ENCODE results near the gene VSTM2B.

Gene VSTM2B

DNA sequence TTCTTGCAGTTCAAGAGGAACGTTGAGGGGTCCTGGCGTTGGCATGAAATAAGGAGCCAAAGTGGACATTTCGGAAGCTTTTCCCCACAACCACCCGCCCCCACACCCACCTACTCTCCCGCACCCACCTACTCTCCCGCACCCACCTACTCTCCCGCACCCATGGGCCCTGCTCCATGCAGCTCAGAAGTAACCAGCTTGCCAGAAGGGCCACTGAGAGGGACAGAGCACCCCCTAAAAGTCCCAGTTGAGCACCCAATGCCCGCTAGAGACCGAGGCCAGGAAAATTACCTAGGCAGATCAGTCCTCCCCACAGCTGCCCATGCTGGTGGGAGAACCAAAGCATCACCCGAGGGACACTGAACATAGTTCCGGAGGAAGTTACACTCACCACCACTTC is 11.8 kb downstream of the VSTM2B start:
- H3K79me2 ChIP-seq (ENCODE audit: low read length): no peaks in the 10 kb centered on the region
- H3K4me1 ChIP-seq (ENCODE audit: low read length): no peaks in the 10 kb centered on the region
- no peaks in the 10 kb centered on the region for H3K9me3 ChIP-seq (replicated peaks; ENCODE audit: insufficient read depth, low read length)
- H3K4me2 ChIP-seq (ENCODE audit: low read depth, low read length): no peak overlapping the region
- H3K36me3 ChIP-seq (replicated peaks; ENCODE audit: insufficient read depth, low read length): no peaks in the 10 kb centered on the region
- TF ChIP-seq CTCF (IDR thresholded peaks at IDR 0.05; ENCODE audit: low read length) (no peak), EZH2 (optimal IDR thresholded peaks at IDR 0.05; ENCODE audit: low read depth, low read length) (no peak), EZH2phosphoT487 (IDR thresholded peaks at IDR 0.05; ENCODE audit: low read length) (no peak)
- peaks cover 61% of the 10 kb centered on the region for H3K27me3 ChIP-seq (replicated peaks; ENCODE audit: insufficient read depth, low read length)
- no peak overlapping the region for H3K4me3 ChIP-seq (ENCODE audit: low read length)
- no peak for DNase-seq
- H3K27ac ChIP-seq (ENCODE audit: low read length): no peak overlapping the region
- no peaks in the 10 kb centered on the region for H4K20me1 ChIP-seq (ENCODE audit: insufficient read depth, low read length)
- H3K9ac ChIP-seq (ENCODE audit: low read length): no peak overlapping the region
- no peaks in the 10 kb centered on the region for H3F3A ChIP-seq (ENCODE audit: insufficient read depth, low read length)
- no peak overlapping the region for H2AFZ ChIP-seq (ENCODE audit: low read length)
- H3K9me2 ChIP-seq (replicated peaks; ENCODE audit: insufficient read depth, low read length): no peaks in the 10 kb centered on the region

GRCh38 chr19:29538146-29538545 is 12.4 kb downstream of the VSTM2B start:
- TF ChIP-seq EZH2phosphoT487 (IDR thresholded peaks at IDR 0.05; ENCODE audit: low read length): no peak
- no peak for TF ChIP-seq CTCF (IDR thresholded peaks at IDR 0.05; ENCODE audit: low read length)
- no peak for TF ChIP-seq EZH2 (optimal IDR thresholded peaks at IDR 0.05; ENCODE audit: low read depth, low read length)
- no peak overlapping the region for H3K27ac ChIP-seq (ENCODE audit: low read length)
- no peak overlapping the region for H3K4me2 ChIP-seq (ENCODE audit: low read depth, low read length)
- H3K9ac ChIP-seq (ENCODE audit: low read length): no peak overlapping the region
- no peak overlapping the region for H2AFZ ChIP-seq (ENCODE audit: low read length)
- no peaks in the 10 kb centered on the region for H3K9me2 ChIP-seq (replicated peaks; ENCODE audit: insufficient read depth, low read length)
- peaks cover 60% of the 10 kb centered on the region for H3K27me3 ChIP-seq (replicated peaks; ENCODE audit: insufficient read depth, low read length)
- H3K4me3 ChIP-seq (ENCODE audit: low read length): no peak overlapping the region
- H3K36me3 ChIP-seq (replicated peaks; ENCODE audit: insufficient read depth, low read length): no peaks in the 10 kb centered on the region
- DNase-seq: no peak
- H3K4me1 ChIP-seq (ENCODE audit: low read length): no peaks in the 10 kb centered on the region
- H3K79me2 ChIP-seq (ENCODE audit: low read length): no peaks in the 10 kb centered on the region
- no peaks in the 10 kb centered on the region for H4K20me1 ChIP-seq (ENCODE audit: insufficient read depth, low read length)
- H3F3A ChIP-seq (ENCODE audit: insufficient read depth, low read length): no peaks in the 10 kb centered on the region
- no peaks in the 10 kb centered on the region for H3K9me3 ChIP-seq (replicated peaks; ENCODE audit: insufficient read depth, low read length)

- Histone ChIP-seq H3K27ac (ENCODE audit: low read length) (no peak overlapping the region), H3K9me2 (replicated peaks; ENCODE audit: insufficient read depth, low read length) (no peaks in the 10 kb centered on the region), H3K27me3 (replicated peaks; ENCODE audit: insufficient read depth, low read length) (peaks cover 55% of the 10 kb centered on the region), H3K79me2 (ENCODE audit: low read length) (no peaks in the 10 kb centered on the region), H4K20me1 (ENCODE audit: insufficient read depth, low read length) (no peaks in the 10 kb centered on the region), H3F3A (ENCODE audit: insufficient read depth, low read length) (no peaks in the 10 kb centered on the region), H3K9me3 (replicated peaks; ENCODE audit: insufficient read depth, low read length) (no peaks in the 10 kb centered on the region), H3K36me3 (replicated peaks; ENCODE audit: insufficient read depth, low read length) (no peaks in the 10 kb centered on the region), H3K4me1 (ENCODE audit: low read length) (no peaks in the 10 kb centered on the region), H3K4me3 (ENCODE audit: low read length) (no peak overlapping the region), H3K9ac (ENCODE audit: low read length) (no peak overlapping the region), H2AFZ (ENCODE audit: low read length) (no peak overlapping the region), H3K4me2 (ENCODE audit: low read depth, low read length) (no peak overlapping the region)
- no peak for DNase-seq
- no peak for TF ChIP-seq EZH2 (optimal IDR thresholded peaks at IDR 0.05; ENCODE audit: low read depth, low read length)
Measured at GRCh38 chr19:29538651-29539050, 12.9 kb downstream of the VSTM2B start.

GRCh38 chr19:29539131-29539530 is 13.3 kb downstream of the VSTM2B start:
- H3K9me2 ChIP-seq (replicated peaks; ENCODE audit: insufficient read depth, low read length): no peaks in the 10 kb centered on the region
- TF ChIP-seq CTCF (IDR thresholded peaks at IDR 0.05; ENCODE audit: low read length): no peak
- no peak for TF ChIP-seq EZH2phosphoT487 (IDR thresholded peaks at IDR 0.05; ENCODE audit: low read length)
- no peak for TF ChIP-seq EZH2 (optimal IDR thresholded peaks at IDR 0.05; ENCODE audit: low read depth, low read length)
- H3K4me1 ChIP-seq (ENCODE audit: low read length): no peaks in the 10 kb centered on the region
- H3K27me3 ChIP-seq (replicated peaks; ENCODE audit: insufficient read depth, low read length): peaks cover 50% of the 10 kb centered on the region
- H3F3A ChIP-seq (ENCODE audit: insufficient read depth, low read length): no peaks in the 10 kb centered on the region
- H3K4me3 ChIP-seq (ENCODE audit: low read length): no peak overlapping the region
- H3K79me2 ChIP-seq (ENCODE audit: low read length): no peaks in the 10 kb centered on the region
- no peak overlapping the region for H3K4me2 ChIP-seq (ENCODE audit: low read depth, low read length)
- H3K9me3 ChIP-seq (replicated peaks; ENCODE audit: insufficient read depth, low read length): no peaks in the 10 kb centered on the region
- H3K36me3 ChIP-seq (replicated peaks; ENCODE audit: insufficient read depth, low read length): no peaks in the 10 kb centered on the region
- no peak overlapping the region for H3K27ac ChIP-seq (ENCODE audit: low read length)
- no peak for DNase-seq
- H2AFZ ChIP-seq (ENCODE audit: low read length): no peak overlapping the region
- H4K20me1 ChIP-seq (ENCODE audit: insufficient read depth, low read length): no peaks in the 10 kb centered on the region
- H3K9ac ChIP-seq (ENCODE audit: low read length): no peak overlapping the region
